Adipose tissue (tissue), 3 donors: ENCODE data around the gene UBE2M. TPM values are rescaled to one million over a fixed set of nuclear protein-coding genes. Genes with fewer than 3 reads are reported as not detected.
"Not testable (repeated sequence)": the region's sequence is repeated elsewhere in the genome, so short reads cannot be mapped to it uniquely, and the experiment has no call there.

Experiments used
- H3K27ac ChIP-seq: one replicate; pipeline ENCODE4 v1.5.1; 2013; ENCODE audit warnings: low read depth, low read length
- WGBS, 3 donors: extraction: QIAGEN DNeasy Blood & Tissue Kit; methylation state at CpG; one replicate each; pipeline ENCODE4 v1.1.7; 2013; 5-methylcytosine and 5-hydroxymethylcytosine counted together
- polyA plus RNA-seq, 3 donors: library from polyadenylated mRNA; stranded (reverse); fragments of 200-250 nt; gene quantifications; one replicate each; pipeline ENCODE4 v1.2.3, GENCODE V29; 2013
- donor health status: healthy with polysubstance abuse.
- donor health status: Bipolar disorder and iron deficiency.
- donor health status: healthy.

UBE2M gene
- polyA plus RNA-seq: 10 to 100 TPM; 26.7 to 47.6 (median 46.1) TPM

DNA sequence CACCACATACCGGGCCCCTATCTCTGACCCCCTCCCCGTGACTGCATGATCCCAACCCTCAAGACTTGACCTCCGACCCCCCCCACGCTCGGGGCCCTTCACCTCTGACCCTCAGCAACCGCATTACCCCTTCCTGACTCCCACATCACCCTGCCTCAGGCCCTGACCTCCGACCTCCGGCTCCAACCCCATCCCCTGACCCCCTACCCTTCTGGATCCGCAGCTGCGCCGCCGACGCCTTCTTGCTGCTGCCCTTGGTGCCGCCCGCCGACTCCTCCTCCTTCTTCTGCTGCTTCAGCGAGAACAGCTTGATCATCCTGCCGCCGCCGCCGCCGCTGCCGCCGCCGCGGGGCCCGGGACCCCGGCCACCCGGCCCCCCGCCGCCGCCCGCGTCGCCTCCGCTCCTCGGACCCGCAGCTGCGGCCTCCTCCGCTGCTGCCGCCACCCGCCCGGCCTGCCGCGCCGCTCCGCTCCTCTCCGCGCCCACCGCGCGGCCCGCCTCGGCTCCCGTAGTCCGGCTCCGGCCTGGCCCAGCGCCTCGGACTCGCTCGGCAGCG, at the start of gene UBE2M:
Gene UBE2M, minus strand, starts transcription at position 546 of the 557 bp plus-strand sequence. Its CDS starts 230 bp downstream, at position 316.
- 0 to 1% (median 0%) methylated on average over 37 to 58 of the region's 62 CpGs for WGBS, 3 donors
- peak within 1 kb of the TSS; percentile 97 for H3K27ac ChIP-seq

DNA sequence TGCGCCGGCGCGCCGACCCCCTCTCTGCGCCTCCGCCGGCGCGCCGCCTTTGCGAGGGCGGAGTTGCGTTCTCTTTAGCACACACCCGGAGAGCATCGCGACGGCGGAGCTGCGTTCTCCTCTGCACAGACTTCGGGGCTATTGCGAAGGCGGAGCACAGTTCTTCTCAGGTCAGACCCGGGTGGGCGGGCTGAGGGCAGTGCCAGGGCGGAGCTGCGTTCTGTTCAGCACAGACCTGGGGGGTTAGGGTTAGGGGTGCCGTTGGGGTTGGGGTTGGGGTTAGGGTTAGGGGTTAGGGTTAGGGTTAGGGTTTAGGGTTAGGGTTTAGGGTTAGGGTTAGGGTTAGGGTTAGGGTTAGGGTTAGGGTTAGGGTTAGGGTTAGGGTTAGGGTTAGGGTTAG, 48.8 kb upstream of the UBE2M start:
- not testable (repeated sequence) for H3K27ac ChIP-seq
- 89 to 96% (median 93%) methylated on average over 10 to 26 of the region's 28 CpGs for WGBS, 3 donors

DNA sequence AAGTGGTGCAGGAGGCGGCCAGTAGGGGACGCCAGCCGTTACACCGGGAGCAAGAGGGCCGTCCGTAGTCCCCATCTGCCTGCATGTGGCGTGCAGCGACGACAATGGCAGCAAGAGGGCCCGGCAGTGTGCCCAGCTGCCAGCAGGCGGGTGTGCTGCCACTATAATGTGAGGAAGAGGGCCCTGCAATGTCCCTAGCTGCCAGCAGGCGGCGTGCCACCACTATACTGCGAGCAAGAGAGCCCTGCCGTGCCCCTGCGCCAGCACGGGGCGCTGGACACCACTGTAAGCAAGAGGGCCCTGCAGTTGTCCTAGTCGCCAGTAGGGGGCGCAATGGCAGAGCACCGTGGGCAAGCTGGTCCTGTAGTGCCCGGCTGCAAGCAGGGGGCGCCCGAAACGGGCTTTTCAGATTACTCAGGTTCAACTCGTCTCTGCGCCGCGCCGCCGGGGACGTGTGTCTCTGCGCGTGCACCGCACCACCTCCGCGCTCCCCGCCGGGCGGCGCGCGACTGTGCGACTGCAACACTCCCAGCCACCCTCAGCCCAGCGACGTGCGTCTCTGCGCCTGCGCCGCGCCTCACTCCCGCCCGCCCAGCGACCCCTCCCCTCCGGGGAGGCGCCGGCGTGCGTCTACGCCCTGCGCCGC, 48.0 kb upstream of the UBE2M start:
- not testable (repeated sequence) for H3K27ac ChIP-seq
- WGBS, 3 donors: 58 to 77% (median 61%) methylated on average over 14 to 60 of the region's 62 CpGs

DNA sequence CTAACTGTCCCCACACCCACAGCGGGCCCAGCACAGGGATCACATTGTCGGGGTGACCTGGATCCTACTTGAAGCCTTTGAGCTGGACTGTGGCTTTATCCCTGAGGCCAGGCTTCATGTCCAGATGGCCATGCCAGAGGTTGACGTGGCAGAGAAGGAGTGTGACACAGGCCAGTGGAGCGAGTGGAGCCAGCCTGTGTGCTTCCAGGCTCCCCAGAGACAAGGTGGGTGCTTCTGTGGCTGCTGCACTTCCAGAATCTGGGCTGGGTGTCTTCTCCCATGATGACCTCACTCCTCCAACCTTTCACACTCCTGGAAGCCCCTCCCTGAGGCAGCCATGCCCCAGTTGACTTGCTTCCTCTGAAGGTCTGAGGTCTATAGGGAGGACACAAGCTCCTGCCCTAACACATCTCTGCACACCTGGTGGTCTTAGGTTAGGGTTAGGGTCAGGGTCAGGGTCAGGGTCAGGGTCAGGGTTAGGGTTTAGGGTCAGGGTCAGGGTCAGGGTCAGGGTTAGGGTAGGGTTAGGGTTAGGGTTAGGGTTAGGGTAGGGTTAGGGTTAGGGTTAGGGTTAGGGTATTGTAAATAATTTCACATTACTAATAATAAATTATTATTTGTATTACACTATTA, 27.8 kb upstream of the UBE2M start:
- no peak overlapping the region for H3K27ac ChIP-seq

DNA sequence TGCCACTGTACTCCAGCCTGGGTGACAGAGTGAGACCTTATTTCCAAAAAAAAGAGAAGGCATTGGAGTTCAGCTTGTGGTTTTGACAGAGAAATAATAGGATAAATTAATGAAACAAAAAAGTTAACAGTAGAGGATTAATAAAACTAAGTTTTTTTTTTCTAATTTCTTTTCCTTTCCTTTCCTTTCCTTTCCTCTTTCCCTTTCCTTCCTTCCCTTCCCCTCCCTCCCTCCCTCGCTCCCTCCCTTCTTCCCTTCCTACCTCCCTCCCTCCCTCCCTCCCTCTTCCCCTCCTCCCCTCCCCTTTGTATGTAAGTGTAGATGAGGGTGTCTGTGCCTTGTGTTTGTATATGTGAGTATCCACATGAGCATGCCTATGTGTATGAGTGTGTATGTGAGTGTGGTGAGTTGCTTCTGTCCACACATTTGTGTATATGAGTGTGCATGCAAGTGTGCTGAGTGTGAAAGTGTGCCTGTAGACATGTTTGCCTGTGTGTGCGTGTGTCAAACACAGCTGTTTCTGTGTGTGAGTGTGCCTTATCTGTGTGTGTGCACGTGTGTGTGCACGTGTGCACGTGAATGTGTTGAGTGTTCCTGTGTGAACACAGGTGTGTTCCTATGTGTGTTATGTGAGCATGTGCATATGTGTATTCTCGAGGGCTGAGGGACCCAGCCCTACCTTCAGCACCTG, 27.2 kb upstream of the UBE2M start:
- no peak overlapping the region for H3K27ac ChIP-seq
- 61 to 80% (median 79%) methylated on average over 6 of the region's 6 CpGs for WGBS, 3 donors

More for the DNA sequence above, 27.8 kb upstream of the UBE2M start:
- WGBS, 3 donors: 91 to 98% (median 92%) methylated on average over 4 of the region's 4 CpGs

DNA sequence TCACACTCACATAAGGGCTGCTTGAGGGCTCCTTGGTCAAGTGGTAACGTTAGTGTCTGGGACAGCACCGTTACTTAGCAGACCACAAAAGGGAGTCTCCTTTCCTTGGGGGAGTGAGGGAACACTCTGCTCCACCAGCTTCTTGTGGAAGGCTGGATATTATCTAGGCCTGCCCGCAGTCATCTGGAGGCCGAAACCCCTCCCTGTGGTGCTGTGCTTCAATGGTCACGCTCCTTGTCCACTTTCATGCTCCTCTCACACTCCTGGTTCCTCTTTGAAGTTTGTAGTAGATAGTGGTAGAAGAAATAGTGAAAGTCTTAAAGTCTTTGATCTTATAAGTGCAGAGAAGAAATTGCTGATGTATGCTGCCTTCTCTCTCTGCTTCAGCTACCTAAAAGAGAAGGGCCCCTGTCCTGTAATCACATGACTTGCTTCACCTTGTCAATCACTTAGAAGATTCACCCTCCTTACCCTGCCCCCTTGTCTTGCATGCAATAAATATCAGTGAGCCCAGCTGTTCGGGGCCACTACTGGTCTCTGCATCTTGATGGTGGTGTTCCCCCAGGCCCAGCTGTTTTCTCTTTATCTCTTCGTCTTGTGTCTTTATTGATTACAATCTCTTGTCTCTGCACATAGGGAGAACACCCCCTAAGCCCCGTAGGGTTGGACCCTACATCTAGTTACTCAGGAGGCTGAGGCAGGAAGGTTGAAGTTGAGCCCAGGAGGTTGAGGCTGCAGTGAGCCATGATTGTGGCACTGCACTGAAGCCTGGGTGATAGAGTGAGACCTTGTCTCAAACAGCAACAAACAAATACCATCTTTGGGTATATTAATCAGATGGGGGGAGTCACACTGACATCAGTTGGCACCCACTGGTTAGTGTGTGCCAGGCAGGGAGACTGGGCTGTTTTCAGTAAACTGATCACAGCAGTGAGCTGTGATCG, 26.4 kb upstream of the UBE2M start:
- WGBS, 3 donors: 89 to 92% (median 90%) methylated on average over 8 to 9 of the region's 9 CpGs

DNA sequence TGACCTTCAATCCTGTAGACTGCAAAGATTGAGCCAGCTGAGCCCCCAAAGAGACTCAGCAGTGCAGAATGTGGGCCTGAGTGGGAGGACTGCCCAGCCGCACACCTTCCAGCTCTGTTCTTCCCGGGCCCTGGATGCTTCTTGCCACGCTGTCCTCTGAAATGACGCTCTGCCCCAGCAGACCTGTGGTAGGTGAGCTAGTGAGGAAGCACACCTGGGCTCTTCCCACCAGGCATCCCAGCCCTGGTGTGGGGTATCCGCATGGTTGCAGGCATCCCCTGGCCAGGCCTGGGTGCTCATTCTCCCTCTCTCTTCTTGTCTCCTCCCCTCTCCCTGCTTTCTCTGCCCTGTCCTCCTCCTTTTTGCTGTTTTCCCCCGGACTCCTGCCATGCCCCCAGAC, 24.6 kb upstream of the UBE2M start:
- no peak overlapping the region for H3K27ac ChIP-seq
- 69 to 96% (median 94%) methylated on average over 6 of the region's 6 CpGs for WGBS, 3 donors

More for the DNA sequence above, 26.4 kb upstream of the UBE2M start:
- no peak overlapping the region for H3K27ac ChIP-seq

DNA sequence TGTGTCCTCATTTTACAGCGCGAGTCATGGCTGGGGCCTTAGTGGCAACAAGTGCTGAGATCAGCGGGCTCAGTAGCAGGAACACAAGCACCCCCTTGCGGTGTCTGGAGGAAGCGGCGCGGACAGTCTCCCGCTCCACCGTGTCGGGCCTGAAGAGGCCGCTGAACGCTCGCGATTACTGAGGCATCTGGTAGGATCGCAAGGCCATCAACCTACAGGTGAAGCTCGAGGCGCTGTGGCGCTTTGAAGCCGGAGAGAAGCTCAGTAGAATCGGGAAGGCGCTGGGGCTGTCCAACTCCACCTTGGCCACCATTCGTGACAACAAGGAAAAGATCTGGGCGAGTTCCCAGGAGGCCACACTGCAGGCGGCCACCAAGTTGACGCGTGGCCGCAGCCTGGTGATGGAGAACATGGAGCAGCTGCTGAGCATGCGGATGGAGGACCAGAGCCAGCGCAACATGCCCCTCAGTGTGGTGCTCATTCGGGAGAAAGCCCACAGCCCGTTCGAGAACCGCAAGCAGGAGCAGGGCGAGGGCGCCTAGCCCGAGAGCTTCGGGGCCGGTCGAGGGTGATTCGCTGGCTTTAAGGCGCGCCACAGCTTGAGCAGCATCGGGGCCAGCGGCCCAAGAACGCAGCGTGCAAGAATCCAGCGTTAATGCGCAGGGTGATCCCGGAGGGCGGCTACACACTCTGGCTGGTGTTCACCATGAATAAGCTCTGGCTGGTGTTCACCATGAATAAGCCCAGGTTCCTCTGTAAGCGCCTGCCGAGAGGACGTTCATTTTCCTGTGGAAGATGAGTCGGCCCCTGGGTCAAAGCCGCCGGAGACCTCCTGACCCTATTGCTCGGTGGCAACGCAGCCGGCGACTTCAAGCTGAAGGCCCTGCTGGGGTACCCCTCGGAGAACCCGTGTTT, 23.1 kb upstream of the UBE2M start:
- no peak overlapping the region for H3K27ac ChIP-seq
- 67 to 69% (median 68%) methylated on average over 62 of the region's 62 CpGs for WGBS, 3 donors

DNA sequence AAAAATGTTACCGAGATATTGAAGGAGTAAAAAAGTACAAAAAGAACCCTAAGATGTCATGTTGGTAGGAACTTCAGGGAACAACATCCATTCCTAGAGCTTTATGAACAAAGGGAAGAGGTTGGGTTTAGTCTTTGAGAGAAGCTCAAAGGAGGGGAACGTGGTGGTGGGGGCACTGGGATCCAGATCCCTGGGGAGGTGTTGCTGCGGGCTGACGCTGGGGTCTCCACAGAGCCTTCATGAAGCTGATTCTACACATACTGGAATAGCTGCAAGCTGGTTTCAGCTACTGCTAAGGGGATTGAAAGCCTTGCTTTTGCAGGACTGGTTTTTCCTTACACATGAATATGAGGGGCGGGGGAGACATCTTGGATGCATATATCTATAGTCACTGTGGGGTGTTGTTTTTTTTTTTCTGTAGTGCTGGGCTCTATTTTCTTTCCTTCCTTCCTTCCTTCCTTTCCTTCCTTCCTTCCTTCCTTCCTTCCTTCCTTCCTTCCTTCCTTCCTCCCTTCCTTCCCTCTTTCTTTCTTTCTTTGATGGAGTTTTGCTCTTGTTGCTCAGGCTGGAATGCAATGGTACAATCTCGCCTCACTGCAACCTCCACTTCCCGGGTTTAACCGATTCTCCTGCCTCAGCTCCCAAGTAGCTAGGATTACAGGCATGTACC, 21.2 kb upstream of the UBE2M start:
- H3K27ac ChIP-seq: no peak overlapping the region
- WGBS, 3 donors: 86 to 90% (median 90%) methylated on average over 8 of the region's 8 CpGs

DNA sequence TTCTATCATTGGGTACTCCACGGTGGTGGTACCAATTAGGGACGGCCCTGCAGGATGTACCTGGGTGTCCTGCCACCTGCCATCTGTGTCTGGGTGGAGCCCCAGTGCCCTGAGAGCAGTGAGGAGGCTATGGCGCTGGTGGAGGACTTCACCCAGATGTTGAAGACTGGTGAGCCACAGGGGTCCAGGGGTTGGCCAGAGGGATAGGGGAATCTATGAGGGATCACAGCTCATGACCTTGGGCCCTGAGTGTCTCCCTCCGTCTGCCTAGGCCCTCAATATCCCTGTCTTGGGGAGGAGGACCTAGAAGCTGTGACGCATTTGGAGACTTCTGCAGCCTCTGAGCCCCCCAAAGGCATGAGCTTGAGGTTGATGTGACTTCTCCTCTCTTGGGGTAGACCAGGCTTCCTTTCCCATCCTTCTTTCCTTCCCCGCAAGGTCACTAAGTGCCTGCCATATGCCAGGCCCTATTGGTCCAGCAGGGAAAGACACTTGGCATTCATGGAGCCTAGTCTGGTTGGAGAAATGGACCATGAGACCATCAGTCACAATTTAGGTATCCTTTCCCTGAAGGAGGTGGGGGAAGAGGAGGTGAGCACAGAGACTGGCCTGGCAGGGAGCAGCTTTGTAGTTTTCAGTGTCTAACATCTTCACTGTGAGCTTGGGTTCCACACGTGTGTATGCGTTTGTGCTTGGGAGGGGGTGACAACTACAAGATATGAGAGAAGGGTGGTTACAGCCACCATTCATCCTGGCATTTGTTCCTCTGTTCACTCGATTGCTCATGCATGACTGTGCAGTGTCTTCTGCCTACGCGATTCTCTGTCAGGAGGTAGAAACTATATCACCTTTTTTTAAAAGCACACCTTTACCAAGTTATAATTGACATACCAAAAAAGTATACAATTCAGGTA, 19.9 kb upstream of the UBE2M start:
- WGBS, 3 donors: 88 to 89% (median 89%) methylated on average over 11 of the region's 11 CpGs
- H3K27ac ChIP-seq: no peak overlapping the region

DNA sequence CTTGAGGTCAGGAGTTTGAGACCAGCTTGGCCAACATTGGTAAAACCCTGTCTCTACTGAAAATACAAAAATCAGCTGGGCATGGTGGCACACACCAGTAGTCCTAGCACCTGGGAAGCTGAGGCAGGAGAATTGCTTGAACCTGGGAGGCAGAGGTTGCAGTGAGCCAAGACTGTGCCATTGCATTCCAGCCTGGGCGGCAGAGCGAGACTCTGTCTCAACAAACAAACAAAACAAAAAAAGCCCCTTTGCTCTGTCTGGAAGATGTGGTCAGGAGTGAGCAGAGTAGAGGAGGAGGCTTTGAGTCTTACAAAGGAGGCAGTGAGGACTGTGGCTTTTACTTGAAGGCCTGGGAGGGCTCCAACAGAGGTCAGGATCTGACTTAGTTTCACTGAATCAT, 19.2 kb upstream of the UBE2M start:
- not testable (repeated sequence) for H3K27ac ChIP-seq
- 91 to 99% (median 97%) methylated on average over 2 of the region's 2 CpGs for WGBS, 3 donors

DNA sequence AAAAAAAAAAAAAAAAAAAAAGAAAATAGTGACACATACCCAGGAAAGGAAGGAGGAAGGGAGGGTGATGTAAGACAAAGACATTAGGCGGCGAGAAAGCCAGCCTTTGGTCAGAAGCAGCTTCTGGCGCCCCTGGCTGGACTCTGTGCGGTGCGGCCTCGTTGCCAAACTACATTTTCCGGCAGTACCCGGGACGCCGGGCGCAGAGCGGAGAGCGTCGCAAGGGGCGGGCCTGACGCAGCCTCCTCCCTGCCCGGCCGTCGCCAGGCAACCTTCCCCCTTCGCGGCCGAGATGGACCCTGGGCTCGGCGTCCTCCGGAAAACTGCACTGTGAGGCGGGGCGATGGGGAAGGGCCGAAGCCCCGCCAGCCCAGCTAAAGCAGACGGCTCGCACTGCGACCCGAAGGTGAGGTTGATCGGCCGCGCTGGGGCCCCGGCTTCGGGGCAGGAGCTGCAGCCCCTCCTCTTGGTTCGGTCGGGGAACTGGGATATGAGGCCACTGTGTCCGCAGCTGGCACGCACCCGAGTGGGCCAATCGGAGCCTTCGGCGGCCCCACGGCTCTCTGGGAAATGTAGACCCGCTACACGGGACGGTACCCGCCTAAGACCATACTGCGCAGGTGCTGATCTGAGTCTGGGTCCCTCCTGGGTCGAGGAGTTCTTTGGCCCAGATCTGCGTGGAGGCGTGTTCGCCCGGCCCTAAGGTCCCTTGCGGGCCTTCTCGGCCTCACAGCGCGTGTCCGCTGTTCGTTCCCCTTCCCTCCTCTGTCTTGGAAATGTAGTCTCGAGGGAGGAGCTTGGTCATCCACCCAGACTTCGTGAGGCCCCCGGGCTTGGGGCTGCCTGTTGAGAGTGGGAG, 17.0 kb upstream of the UBE2M start:
- peak overlapping the region; percentile 47 for H3K27ac ChIP-seq
- 0 to 1% (median 0%) methylated on average over 60 to 66 of the region's 66 CpGs for WGBS, 3 donors

DNA sequence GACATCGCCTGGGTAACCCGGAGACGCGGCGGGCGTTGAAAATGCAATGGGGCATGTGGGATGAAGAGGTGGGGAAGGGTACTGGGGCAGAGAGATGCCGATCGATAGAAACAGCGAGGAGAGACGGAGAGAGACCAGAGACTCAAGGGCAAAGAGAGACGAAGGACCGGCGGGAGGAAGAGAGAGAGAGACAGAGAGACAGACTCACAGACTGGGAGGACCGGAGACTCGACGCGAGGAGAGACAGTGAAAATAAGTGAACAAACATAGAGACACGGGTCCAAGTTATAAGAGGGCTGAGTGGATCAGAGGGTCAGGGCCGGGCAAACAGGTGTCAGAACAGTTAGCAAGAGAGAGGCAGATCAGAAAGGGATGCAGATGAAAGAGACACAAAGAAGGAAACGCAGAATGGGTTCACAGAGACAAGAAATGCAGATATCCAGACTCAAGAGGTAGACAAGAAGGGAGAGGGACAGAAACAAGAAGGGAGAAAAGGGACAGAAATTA, 15.3 kb upstream of the UBE2M start:
- WGBS, 3 donors: 1 to 2% (median 2%) methylated on average over 20 of the region's 20 CpGs
- peak overlapping the region; percentile 45 for H3K27ac ChIP-seq

DNA sequence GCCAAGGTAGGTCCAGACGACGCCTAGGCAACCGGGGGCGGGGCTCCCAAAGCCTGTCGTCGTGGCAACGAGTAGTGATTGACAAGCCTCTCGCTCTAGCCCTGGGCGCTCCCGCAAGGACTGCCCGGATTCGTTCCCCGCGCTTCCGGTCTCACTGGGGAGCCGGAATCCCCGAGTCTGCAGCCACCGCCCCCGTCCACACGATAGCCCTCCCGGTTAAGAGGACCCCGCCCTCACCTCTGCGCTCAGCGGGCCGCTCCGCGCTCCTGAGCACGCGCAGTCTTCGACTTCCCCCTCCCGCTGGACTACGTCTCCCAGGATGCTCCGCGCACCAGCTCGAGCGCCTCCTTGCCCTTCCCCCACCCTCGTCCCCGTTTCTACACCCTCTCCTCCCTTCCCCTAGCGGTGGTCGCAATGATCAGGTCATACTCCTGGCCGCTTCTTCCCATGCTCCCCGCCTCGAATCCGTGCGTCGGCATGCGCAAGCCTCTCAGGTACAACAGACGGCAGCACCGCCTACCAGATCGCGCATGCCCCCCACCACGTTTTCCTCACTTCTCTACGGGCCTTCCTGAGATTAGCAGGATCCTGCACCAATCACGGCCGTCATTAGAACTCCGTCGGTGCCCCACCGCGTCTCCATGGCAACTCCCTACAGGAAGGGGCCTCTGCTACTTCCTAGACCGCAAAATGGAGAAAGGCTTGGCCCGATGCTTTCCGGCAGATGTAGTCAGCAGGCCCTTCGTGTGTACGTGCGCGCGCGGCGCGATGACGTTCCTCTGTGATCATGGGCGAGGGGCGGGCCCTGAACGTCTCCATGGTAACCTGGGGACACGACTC, 14.6 kb upstream of the UBE2M start, which contains the start of gene MZF1:
Gene MZF1, minus strand, starts transcription at position 518 of the 840 bp plus-strand sequence. CDS start 1,946 bp downstream, outside the sequence.
- H3K27ac ChIP-seq: peak within 1 kb of the TSS; percentile 62
- 0 to 1% (median 0%) methylated on average over 75 of the region's 75 CpGs for WGBS, 3 donors
